GM23338 (cell line): ENCODE results near the gene SNX5. TPM values are rescaled to one million over a fixed set of nuclear protein-coding genes. Genes with fewer than 3 reads are reported as not detected.
A peak's percentile ranks its signal among the peaks of the same experiment; 100 is the strongest.

Experiments used
- ATAC-seq: fragments of 200-7000 bp; cut with Tn5 transposase; 3 replicates; pipeline ENCODE4 v1.9.1; 2020
- DNase-seq: peaks from one replicate; pipeline ENCODE4 v3.0.0-alpha.2; 2015; ENCODE audit warnings: low spot score
- H2AFZ ChIP-seq: fragments of 200-600 bp; sonication (generic); 2 replicates; pipeline ENCODE4 v1.8.0; 2016; ENCODE audit warnings: antibody characterized with exemption, mild to moderate bottlenecking, moderate library complexity
- H3F3A ChIP-seq: fragments of 200-600 bp; sonication (generic); replicated peaks from 2 replicates; pipeline ENCODE4 v1.8.0; 2017; ENCODE audit warnings: antibody characterized with exemption, mixed run types, low read depth
- H3K27ac ChIP-seq: fragments of 200-600 bp; sonication (generic); 2 replicates; pipeline ENCODE4 v1.6.1; 2016; ENCODE audit warnings: low read depth
- H3K27me3 ChIP-seq: fragments of 200-600 bp; sonication (generic); 2 replicates; pipeline ENCODE4 v1.8.0; 2016; ENCODE audit warnings: mild to moderate bottlenecking, mixed run types, moderate library complexity; ENCODE audit not compliant: insufficient read depth
- H3K36me3 ChIP-seq: fragments of 200-600 bp; sonication (generic); 2 replicates; pipeline ENCODE4 v1.8.0; 2016; ENCODE audit warnings: mild to moderate bottlenecking; ENCODE audit not compliant: insufficient read depth
- H3K4me1 ChIP-seq: fragments of 200-600 bp; sonication (generic); 2 replicates; pipeline ENCODE4 v1.8.0; 2016; ENCODE audit warnings: mild to moderate bottlenecking, moderate library complexity; ENCODE audit not compliant: insufficient read depth
- H3K4me2 ChIP-seq: fragments of 200-600 bp; sonication (generic); 2 replicates; pipeline ENCODE4 v1.7.1; 2017; ENCODE audit warnings: mixed run types
- H3K4me3 ChIP-seq: fragments of 200-600 bp; sonication (generic); 2 replicates; pipeline ENCODE4 v1.6.1; 2016; ENCODE audit warnings: mixed run types
- H3K79me2 ChIP-seq: fragments of 200-600 bp; sonication (generic); replicated peaks from 2 replicates; pipeline ENCODE4 v1.8.0; 2017; ENCODE audit warnings: mild to moderate bottlenecking; ENCODE audit not compliant: insufficient read depth
- H3K9me2 ChIP-seq: fragments of 200-600 bp; sonication (generic); 2 replicates; pipeline ENCODE4 v1.8.0; 2017; ENCODE audit not compliant: insufficient read depth
- H4K20me1 ChIP-seq: fragments of 200-600 bp; sonication (generic); replicated peaks from 2 replicates; pipeline ENCODE4 v1.8.0; 2017; ENCODE audit warnings: mild to moderate bottlenecking; ENCODE audit not compliant: insufficient read depth
- H3K27ac Mint-ChIP-seq: 2 replicates; pipeline ENCODE4 v1.8.0; 2020; ENCODE audit warnings: inconsistent platforms, mild to moderate bottlenecking, moderate library complexity, mixed read lengths
- H3K27me3 Mint-ChIP-seq: 3 replicates; pipeline ENCODE4 v1.8.0; 2022; ENCODE audit warnings: low read depth, mild to moderate bottlenecking, moderate library complexity, mixed read lengths, inconsistent platforms; ENCODE audit not compliant: insufficient read depth, poor library complexity
- H3K36me3 Mint-ChIP-seq: 3 replicates; pipeline ENCODE4 v1.8.0; 2021; ENCODE audit warnings: low read depth, mild to moderate bottlenecking, inconsistent platforms, moderate library complexity, mixed read lengths
- H3K4me1 Mint-ChIP-seq: 3 replicates; pipeline ENCODE4 v1.8.0; 2020; ENCODE audit warnings: mild to moderate bottlenecking, inconsistent platforms, mixed read lengths
- H3K4me3 Mint-ChIP-seq: 3 replicates; pipeline ENCODE4 v1.8.0; 2021; ENCODE audit warnings: moderate library complexity, mild to moderate bottlenecking, inconsistent platforms, mixed read lengths
- H3K9me3 Mint-ChIP-seq: 3 replicates; pipeline ENCODE4 v1.8.0; 2020; ENCODE audit warnings: moderate library complexity, mild to moderate bottlenecking, inconsistent platforms, mixed read lengths
- CTCF ChIP-seq, 2 experiments: fragments of 200-600 bp in 1 of 2; sonication (generic) in 1 of 2; conservative IDR thresholded peaks; 2 replicates each; pipeline versions ENCODE4 v1.5.1 to v1.6.1; 2016 to 2017; ENCODE audit warnings: antibody characterized with exemption in 2 of 2, low read depth in 2 of 2, mild to moderate bottlenecking in 2 of 2, moderate library complexity in 1 of 2
- ETS1 ChIP-seq: IDR thresholded peaks from 2 replicates; pipeline ENCODE4 v1.6.1; 2016; ENCODE audit warnings: antibody characterized with exemption
- EZH2phosphoT487 ChIP-seq: fragments of 200-600 bp; sonication (generic); IDR thresholded peaks from one replicate; pipeline ENCODE4 v1.8.1; 2018; ENCODE audit warnings: antibody characterized with exemption; ENCODE audit not compliant: unreplicated experiment
- NANOG ChIP-seq: IDR thresholded peaks from 2 replicates; pipeline ENCODE4 v1.6.1; 2016; ENCODE audit warnings: antibody characterized with exemption, borderline replicate concordance
- POLR2AphosphoS5 ChIP-seq: IDR thresholded peaks from 2 replicates; pipeline ENCODE4 v1.6.1; 2016; ENCODE audit warnings: antibody characterized with exemption, low read depth
- REST ChIP-seq: IDR thresholded peaks from one replicate; pipeline ENCODE4 v1.6.1; 2018; ENCODE audit warnings: antibody characterized with exemption; ENCODE audit not compliant: unreplicated experiment
- ZNF331 ChIP-seq: fragments of 250-450 bp; sonication (Bioruptor Pico); IDR thresholded peaks from 2 replicates; pipeline ENCODE4 v1.5.0; 2020; ENCODE audit warnings: low read depth, mild to moderate bottlenecking, moderate library complexity
- polyA plus RNA-seq: library from polyadenylated mRNA; unstranded; fragments of >200 nt; fragmentation: Nextera tagmentation; extraction: Ambion mirVana; gene quantifications from 2 replicates; pipeline ENCODE4 v1.2.1, GENCODE V29; 2016
- total RNA-seq: library from RNA; depleted of rRNA; stranded (reverse); fragments of >200 nt; shearing (Covaris generic); gene quantifications from 2 replicates; pipeline ENCODE4 v1.2.3, GENCODE V29; 2014

The SNX5 gene
- total and polyA plus RNA-seq, 2 experiments from 2014 or later: 167 to 287 TPM

- TF ChIP-seq CTCF (conservative IDR thresholded peaks at IDR 0.05; ENCODE audit: low read depth in 2 of 2) (no peak), ZNF331 (CRISPR knock-in tag) (no peak), EZH2phosphoT487 (no peak), NANOG (no peak)
Observed at GRCh38 chr20:17990278-17990972, 21.8 kb upstream of the SNX5 start (continued).

- Mint-ChIP-seq H3K4me3 (no peak overlapping the region), H3K27me3 (no peaks in the 10 kb centered on the region), H3K27ac (no peak overlapping the region), H3K36me3 (peaks cover 38% of the 10 kb centered on the region), H3K4me1 (peaks cover 12% of the 10 kb centered on the region), H3K9me3 (no peaks in the 10 kb centered on the region)
- peak overlapping the region; percentile 36; the same call in 1 of the 2 replicates for H3K27ac ChIP-seq
- no peak for DNase-seq
- peaks cover 20% of the 10 kb centered on the region for H3K4me1 ChIP-seq
- ATAC-seq: no peak
- H3F3A ChIP-seq: 0 out of 2 replicates have a peak, but pooled peaks cover 6% of the 10 kb centered on the region
- no peak for TF ChIP-seq REST
- no peak for TF ChIP-seq CTCF (conservative IDR thresholded peaks at IDR 0.05; ENCODE audit: low read depth in 2 of 2)
- no peak for TF ChIP-seq POLR2AphosphoS5
- TF ChIP-seq ZNF331 (CRISPR knock-in tag): no peak
- no peak for TF ChIP-seq ETS1
- H3K27me3 ChIP-seq: no peaks in the 10 kb centered on the region
- no peaks in the 10 kb centered on the region for H3K9me2 ChIP-seq
- H3K4me3 ChIP-seq: no peak overlapping the region
- H3K4me2 ChIP-seq: no peak overlapping the region
- H2AFZ ChIP-seq: no peak overlapping the region
- peaks cover 18% of the 10 kb centered on the region for H4K20me1 ChIP-seq
- peaks cover 26% of the 10 kb centered on the region; the same call in 1 of the 2 replicates for H3K36me3 ChIP-seq
- peaks cover 58% of the 10 kb centered on the region for H3K79me2 ChIP-seq
Observed at GRCh38 chr20:17987988-17988387, 19.4 kb upstream of the SNX5 start.
